Measurements from ENCODE around the gene SYNDIG1.

- TF ChIP-seq EZH2 (IDR thresholded peaks at IDR 0.05), result no peak
- no peak for TF ChIP-seq POLR2AphosphoS5 (IDR thresholded peaks at IDR 0.05; ENCODE audit: borderline replicate concordance, low read depth, low read length)
These were observed 198.4 kb downstream of the SYNDIG1 start for GRCh38 chr20:24667689-24668383.
